Measurements from ENCODE around the gene MORN5. TPM values are rescaled to one million over a fixed set of nuclear protein-coding genes. Genes with fewer than 3 reads are reported as not detected.

Gene MORN5
- total RNA-seq, 4 donors from 2014 or later, result 1.8 TPM; not detected in 3

DNA sequence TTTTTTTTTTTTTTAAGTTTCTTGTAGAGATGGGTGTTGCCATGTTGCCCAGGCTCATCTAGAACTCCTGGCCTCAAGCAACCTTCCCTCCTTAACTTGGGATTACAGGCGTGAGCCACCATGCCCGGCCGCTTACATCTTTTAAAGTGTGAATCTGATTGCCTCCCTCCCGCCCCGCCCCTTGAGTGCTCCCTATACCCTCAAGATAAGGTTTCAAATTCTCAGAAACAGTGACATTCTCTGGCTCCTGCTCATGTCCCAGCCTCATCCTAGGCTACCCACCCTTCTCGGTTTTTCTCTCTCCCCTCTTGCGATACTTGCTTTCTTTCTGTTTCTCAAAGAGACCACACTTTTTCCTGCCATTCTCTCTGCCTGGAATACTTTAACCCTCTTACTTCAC lies 12.4 kb downstream of the MORN5 start:
- Histone ChIP-seq H3K36me3 (no peaks in the 10 kb centered on the region), H3K4me3 (no peak overlapping the region), H3K9me3 (no peaks in the 10 kb centered on the region), H3K27me3 (peaks cover 0 to 15% of the 10 kb centered on the region in 2 donors), H3K4me1 (no peaks in the 10 kb centered on the region), H3K27ac (no peak overlapping the region)
- TF ChIP-seq, protein P1, sequence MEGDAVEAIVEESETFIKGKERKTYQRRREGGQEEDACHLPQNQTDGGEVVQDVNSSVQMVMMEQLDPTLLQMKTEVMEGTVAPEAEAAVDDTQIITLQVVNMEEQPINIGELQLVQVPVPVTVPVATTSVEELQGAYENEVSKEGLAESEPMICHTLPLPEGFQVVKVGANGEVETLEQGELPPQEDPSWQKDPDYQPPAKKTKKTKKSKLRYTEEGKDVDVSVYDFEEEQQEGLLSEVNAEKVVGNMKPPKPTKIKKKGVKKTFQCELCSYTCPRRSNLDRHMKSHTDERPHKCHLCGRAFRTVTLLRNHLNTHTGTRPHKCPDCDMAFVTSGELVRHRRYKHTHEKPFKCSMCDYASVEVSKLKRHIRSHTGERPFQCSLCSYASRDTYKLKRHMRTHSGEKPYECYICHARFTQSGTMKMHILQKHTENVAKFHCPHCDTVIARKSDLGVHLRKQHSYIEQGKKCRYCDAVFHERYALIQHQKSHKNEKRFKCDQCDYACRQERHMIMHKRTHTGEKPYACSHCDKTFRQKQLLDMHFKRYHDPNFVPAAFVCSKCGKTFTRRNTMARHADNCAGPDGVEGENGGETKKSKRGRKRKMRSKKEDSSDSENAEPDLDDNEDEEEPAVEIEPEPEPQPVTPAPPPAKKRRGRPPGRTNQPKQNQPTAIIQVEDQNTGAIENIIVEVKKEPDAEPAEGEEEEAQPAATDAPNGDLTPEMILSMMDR (IDR thresholded peaks at IDR 0.05), result no peak
- TF ChIP-seq EP300 (IDR thresholded peaks at IDR 0.05), result no peak
- TF ChIP-seq POLR2A (IDR thresholded peaks at IDR 0.05), result no peak
- DNase-seq (ENCODE audit: low spot score in 2 of 2), result no peak
- WGBS, 2 donors, result 85 to 87% methylated on average over 7 of the region's 7 CpGs

DNA sequence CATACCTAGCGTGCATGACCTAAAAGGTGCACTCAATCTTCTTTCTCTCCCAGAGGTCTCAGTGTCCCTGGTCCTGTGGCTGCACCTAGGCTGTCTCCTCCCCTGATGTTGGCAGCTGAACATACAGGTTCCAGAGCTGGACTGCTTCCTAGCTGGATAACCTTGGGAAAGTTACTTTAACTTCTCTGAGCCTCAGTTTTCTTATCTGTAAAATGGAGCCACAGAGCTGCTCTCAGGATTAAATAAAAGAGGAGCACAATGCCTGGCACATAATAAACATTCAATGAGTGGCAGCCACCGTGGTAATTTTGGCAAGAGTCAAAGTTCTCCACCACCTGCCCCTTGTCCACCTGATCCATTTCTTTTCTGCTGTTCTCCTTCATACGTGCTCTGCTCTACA lies 14.0 kb downstream of the MORN5 start:
- no peaks in the 10 kb centered on the region for H3K36me3 ChIP-seq
- 74 to 86% methylated on average over 3 of the region's 3 CpGs for WGBS, 2 donors

DNA sequence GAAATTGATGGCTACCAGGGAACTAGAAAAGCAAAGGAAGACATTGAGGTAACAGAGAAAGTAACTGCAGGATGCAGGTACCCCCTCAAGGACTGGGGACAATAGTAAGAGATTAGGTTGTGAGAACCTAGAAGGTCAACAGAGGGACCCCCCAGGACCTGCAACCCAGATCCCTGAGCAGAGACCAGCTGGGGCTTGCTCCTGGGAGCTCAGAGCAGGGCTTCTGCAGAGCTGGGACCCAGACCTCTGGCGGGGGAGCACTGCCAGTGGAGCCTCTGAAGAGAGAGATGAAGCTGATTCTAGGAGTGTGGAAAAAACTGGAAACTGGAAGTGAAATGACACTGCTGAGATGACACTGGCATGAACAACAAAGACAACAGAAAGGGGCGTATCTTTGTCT lies 17.2 kb downstream of the MORN5 start:
- H3K9me3 ChIP-seq, result no peaks in the 10 kb centered on the region
- H3K4me1 ChIP-seq, result no peaks in the 10 kb centered on the region
- no peak overlapping the region for H3K27ac ChIP-seq
- H3K27me3 ChIP-seq, result peaks cover 0 to 22% of the 10 kb centered on the region in 2 donors
- TF ChIP-seq POLR2A (IDR thresholded peaks at IDR 0.05) (no peak), EP300 (IDR thresholded peaks at IDR 0.05) (no peak)
- TF ChIP-seq, protein P1 (IDR thresholded peaks at IDR 0.05), result no peak
- WGBS, 2 donors, result 83 to 93% methylated on average over 2 of the region's 2 CpGs
- DNase-seq (ENCODE audit: low spot score in 2 of 2), result no peak
- no peaks in the 10 kb centered on the region for H3K36me3 ChIP-seq
- H3K4me3 ChIP-seq, result no peak overlapping the region

More for the DNA sequence above, 14.0 kb downstream of the MORN5 start:
- TF ChIP-seq EP300 (IDR thresholded peaks at IDR 0.05) (no peak), POLR2A (IDR thresholded peaks at IDR 0.05) (no peak)
- TF ChIP-seq, protein P1 (IDR thresholded peaks at IDR 0.05), result no peak
- H3K4me1 ChIP-seq, result no peaks in the 10 kb centered on the region
- H3K27ac ChIP-seq, result no peak overlapping the region
- no peak for DNase-seq (ENCODE audit: low spot score in 2 of 2)
- H3K9me3 ChIP-seq, result no peaks in the 10 kb centered on the region
- H3K4me3 ChIP-seq, result no peak overlapping the region
- peaks cover 0 to 15% of the 10 kb centered on the region in 2 donors for H3K27me3 ChIP-seq

DNA sequence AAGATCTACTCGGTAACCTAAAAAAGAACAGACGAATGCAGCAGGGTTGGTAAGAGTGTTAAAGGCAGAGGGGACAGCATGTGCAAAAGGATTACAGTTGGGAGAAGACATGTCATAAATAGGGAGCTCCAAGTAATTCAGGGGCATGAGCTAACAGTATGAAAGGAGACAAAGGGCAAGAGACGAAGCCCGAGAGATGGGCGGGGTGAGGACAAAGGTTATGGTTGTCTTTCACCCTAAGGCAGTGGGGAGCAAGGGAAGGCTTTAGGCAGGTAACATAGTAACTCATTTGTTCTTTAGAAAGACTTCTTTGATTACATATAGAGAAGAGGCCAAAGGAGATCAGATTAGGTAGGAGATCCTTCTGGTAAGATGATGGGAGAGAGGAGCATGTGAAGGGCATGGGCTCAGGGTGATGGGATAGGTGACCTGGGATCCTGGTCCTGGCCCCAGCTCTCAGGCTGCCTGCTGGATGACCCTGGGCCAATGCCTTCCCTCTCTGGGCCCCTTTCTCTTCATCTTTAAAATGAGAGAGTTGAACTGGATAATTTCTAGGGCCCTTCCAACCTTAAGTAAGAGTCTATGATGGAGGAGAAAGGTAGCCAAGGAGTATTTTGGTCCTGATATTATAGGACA lies 19.5 kb downstream of the MORN5 start:
- TF ChIP-seq EP300 (IDR thresholded peaks at IDR 0.05) (no peak), POLR2A (IDR thresholded peaks at IDR 0.05) (no peak)
- TF ChIP-seq, protein P1 (IDR thresholded peaks at IDR 0.05), result no peak
- DNase-seq (ENCODE audit: low spot score in 2 of 2), result no peak
- H3K9me3 ChIP-seq, result no peaks in the 10 kb centered on the region
- H3K4me1 ChIP-seq, result no peaks in the 10 kb centered on the region
- 70 to 72% methylated on average over 5 of the region's 5 CpGs for WGBS, 2 donors
- H3K36me3 ChIP-seq, result no peaks in the 10 kb centered on the region
- no peak overlapping the region for H3K27ac ChIP-seq
- peaks cover 0 to 31% of the 10 kb centered on the region in 2 donors for H3K27me3 ChIP-seq
- no peak overlapping the region for H3K4me3 ChIP-seq

DNA sequence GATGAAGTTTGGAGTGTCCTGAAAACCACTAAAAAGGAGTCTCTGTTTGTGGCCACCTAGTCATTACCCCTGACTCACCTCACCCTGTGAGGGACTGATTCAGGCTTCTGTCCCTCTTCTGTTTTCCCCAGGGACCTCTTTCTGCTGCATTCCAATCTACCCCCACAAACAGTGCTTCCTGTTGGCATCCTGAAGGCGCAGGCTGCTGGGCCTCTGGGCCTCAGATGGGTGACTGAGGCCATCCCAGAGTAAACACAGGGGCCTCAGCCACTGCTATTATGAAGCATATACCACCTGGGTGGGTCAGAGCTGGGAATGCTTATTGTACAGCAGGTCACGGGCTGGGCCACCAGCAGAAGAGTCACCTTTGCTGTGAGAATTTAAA lies 20.0 kb downstream of the MORN5 start:
- DNase-seq (ENCODE audit: low spot score in 2 of 2), result no peak
- Histone ChIP-seq H3K4me3 (no peak overlapping the region), H3K36me3 (no peaks in the 10 kb centered on the region), H3K9me3 (no peaks in the 10 kb centered on the region), H3K4me1 (no peaks in the 10 kb centered on the region), H3K27me3 (peaks cover 0 to 28% of the 10 kb centered on the region in 2 donors), H3K27ac (no peak overlapping the region)
- WGBS, 2 donors, result 66 to 83% methylated on average over 2 of the region's 2 CpGs
- TF ChIP-seq, protein P1 (IDR thresholded peaks at IDR 0.05), result no peak
- TF ChIP-seq POLR2A (IDR thresholded peaks at IDR 0.05) (no peak), EP300 (IDR thresholded peaks at IDR 0.05) (no peak)

Data from tibial nerve (tissue), 4 donors.